Esophagus muscularis mucosa (tissue), 4 donors: ENCODE data around the gene FAM117B. TPM values are rescaled to one million over a fixed set of nuclear protein-coding genes. Genes with fewer than 3 reads are reported as not detected.

ENCODE experiments used
- DNase-seq: peaks from one replicate; pipeline ENCODE4 v3.0.0-alpha.2; 2017; ENCODE audit errors: extremely low spot score
- H3K27ac ChIP-seq, 4 donors: fragments of 200-600 bp; sonication (generic); replicated peaks in 1 of 4; 1 replicate in 3 of 4; 2 replicates in 1 of 4; pipeline ENCODE4 v1.5.1; 2016 to 2019; ENCODE audit warnings: mild to moderate bottlenecking in 1 of 4
- H3K27me3 ChIP-seq, 4 donors: fragments of 200-600 bp; sonication (generic); one replicate each; pipeline versions ENCODE4 v1.5.1 to v1.6.0; 2016 to 2019
- H3K36me3 ChIP-seq, 4 donors: fragments of 200-600 bp; sonication (generic); one replicate each; pipeline ENCODE4 v1.5.1; 2016 to 2019
- H3K4me1 ChIP-seq, 4 donors: fragments of 200-600 bp; sonication (generic); one replicate each; pipeline ENCODE4 v1.5.1; 2016 to 2019
- H3K4me3 ChIP-seq, 4 donors: fragments of 200-600 bp; sonication (generic); 1 replicate in 2 of 4; 2 replicates in 2 of 4; pipeline ENCODE4 v1.5.1; 2016 to 2019; ENCODE audit warnings: mild to moderate bottlenecking in 4 of 4, moderate library complexity in 1 of 4
- H3K9me3 ChIP-seq, 4 donors: fragments of 200-600 bp; sonication (generic); 1 replicate in 3 of 4; 2 replicates in 1 of 4; pipeline ENCODE4 v1.5.1; 2016 to 2019
- EP300 ChIP-seq: sonication (generic); formaldehyde crosslinking; IDR thresholded peaks from one replicate; pipeline ENCODE4 v1.6.1; 2017; ENCODE audit warnings: antibody characterized with exemption
- POLR2A ChIP-seq: fragments of 450-650 bp; IDR thresholded peaks from one replicate; pipeline ENCODE4 v1.6.1; 2017; ENCODE audit warnings: antibody characterized with exemption, moderate library complexity, mild to moderate bottlenecking, low read depth
- POLR2AphosphoS5 ChIP-seq, 2 donors: sonication (generic); formaldehyde crosslinking; IDR thresholded peaks; one replicate each; pipeline ENCODE4 v1.6.1; 2017; ENCODE audit warnings: antibody characterized with exemption in 2 of 2
- WGBS: methylation state at CpG from one replicate; pipeline ENCODE4 v1.1.5; 2018; 5-methylcytosine and 5-hydroxymethylcytosine counted together
- intact Hi-C: fragments of 100-400 bp; cut with DNase I; formaldehyde crosslinking; loops from one replicate; pipeline ENCODE4 v1.15.1; 2023
- total RNA-seq, 4 donors: library from RNA; depleted of rRNA; stranded (reverse); fragments of >200 nt; gene quantifications; one replicate each; pipeline versions ENCODE4 v1.1.0 to v1.2.1, GENCODE V29; 2016
- TF ChIP-seq, protein P1 (sequence below), 3 experiments: fragments of 200-600 bp in 2 of 3; fragments of 450-650 bp in 1 of 3; sonication (generic) in 2 of 3; IDR thresholded peaks; one replicate each; pipeline ENCODE4 v1.5.1; 2017 to 2019; ENCODE audit warnings: antibody characterized with exemption in 3 of 3, mild to moderate bottlenecking in 2 of 3, moderate library complexity in 1 of 3

FAM117B gene
- total RNA-seq, 4 donors from 2014 or later: 2.8 to 5.0 (median 4.2) TPM

DNA sequence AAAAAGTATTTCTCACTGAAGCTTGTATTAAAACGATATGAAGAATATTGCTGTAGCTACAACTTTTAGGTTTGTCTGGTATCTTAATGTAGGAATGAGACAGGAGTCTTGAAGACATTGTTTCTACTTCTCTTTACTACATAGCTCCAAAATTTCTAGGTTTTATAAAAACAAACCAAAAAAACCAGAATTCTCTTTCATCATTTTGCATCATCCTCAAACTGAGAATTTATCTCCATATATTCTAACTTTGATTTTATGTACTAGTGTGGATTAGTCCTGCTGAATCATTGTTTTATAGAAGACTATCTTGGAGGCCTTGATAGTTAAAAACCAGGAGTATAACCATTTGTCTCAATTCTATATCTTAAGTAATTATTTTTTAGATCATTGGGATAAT, 136.6 kb downstream of the FAM117B start:
- Histone ChIP-seq H3K27ac (no peak overlapping the region), H3K4me3 (no peak overlapping the region), H3K36me3 (peaks cover 0 to 25% (median 5%) of the 10 kb centered on the region in 4 donors), H3K4me1 (no peaks in the 10 kb centered on the region), H3K27me3 (no peaks in the 10 kb centered on the region), H3K9me3 (no peaks in the 10 kb centered on the region)
- no peak for DNase-seq
- WGBS: 84% methylated on average over 1 of the region's 1 CpG
- intact Hi-C loops: no loop called here
- no peak for TF ChIP-seq POLR2AphosphoS5 (IDR thresholded peaks at IDR 0.05)
- TF ChIP-seq, protein P1, sequence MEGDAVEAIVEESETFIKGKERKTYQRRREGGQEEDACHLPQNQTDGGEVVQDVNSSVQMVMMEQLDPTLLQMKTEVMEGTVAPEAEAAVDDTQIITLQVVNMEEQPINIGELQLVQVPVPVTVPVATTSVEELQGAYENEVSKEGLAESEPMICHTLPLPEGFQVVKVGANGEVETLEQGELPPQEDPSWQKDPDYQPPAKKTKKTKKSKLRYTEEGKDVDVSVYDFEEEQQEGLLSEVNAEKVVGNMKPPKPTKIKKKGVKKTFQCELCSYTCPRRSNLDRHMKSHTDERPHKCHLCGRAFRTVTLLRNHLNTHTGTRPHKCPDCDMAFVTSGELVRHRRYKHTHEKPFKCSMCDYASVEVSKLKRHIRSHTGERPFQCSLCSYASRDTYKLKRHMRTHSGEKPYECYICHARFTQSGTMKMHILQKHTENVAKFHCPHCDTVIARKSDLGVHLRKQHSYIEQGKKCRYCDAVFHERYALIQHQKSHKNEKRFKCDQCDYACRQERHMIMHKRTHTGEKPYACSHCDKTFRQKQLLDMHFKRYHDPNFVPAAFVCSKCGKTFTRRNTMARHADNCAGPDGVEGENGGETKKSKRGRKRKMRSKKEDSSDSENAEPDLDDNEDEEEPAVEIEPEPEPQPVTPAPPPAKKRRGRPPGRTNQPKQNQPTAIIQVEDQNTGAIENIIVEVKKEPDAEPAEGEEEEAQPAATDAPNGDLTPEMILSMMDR (IDR thresholded peaks at IDR 0.05): no peak
- no peak for TF ChIP-seq EP300
- no peak for TF ChIP-seq POLR2A

DNA sequence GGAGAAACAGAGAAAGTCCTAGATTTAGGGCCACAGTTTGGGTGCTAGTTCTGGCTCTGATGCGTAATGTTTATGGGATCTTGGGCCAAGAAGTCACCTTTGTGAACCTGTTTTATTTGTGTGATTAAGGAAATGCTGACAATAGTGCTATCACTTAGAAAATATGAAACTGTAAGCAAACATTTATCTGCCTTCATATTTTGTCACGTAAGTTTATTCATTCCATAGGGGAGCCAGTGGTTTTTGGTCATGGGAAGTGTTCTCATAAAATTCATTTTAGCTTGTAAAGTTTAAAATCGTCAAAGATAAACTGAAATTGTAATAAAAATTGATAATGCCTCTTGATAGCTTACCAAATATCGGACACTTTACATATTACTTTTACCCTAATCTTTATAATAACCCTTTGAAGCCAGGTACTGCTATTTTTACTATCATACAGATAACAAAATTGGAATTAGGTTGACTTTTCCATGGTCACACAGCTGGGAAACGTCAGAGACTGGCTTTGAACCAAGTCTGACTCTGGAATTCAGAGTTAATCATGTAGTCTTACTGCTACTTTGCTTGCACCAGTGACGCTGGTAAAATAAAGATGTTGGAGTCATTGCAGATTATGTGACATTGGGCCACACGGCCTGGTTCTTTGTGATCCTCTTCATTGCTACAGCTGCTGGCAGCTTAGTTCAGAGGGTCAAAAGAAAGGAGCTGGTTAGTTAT, 137.1 kb downstream of the FAM117B start:
- TF ChIP-seq POLR2AphosphoS5 (IDR thresholded peaks at IDR 0.05) (no peak), EP300 (no peak), POLR2A (no peak)
- TF ChIP-seq, protein P1 (IDR thresholded peaks at IDR 0.05): no peak
- intact Hi-C loops: no loop called here
- Histone ChIP-seq H3K4me3 (no peak overlapping the region), H3K36me3 (peaks cover 0 to 25% (median 5%) of the 10 kb centered on the region in 4 donors), H3K4me1 (no peaks in the 10 kb centered on the region), H3K9me3 (no peaks in the 10 kb centered on the region), H3K27me3 (no peaks in the 10 kb centered on the region), H3K27ac (no peak overlapping the region)
- no peak for DNase-seq
- 73% methylated on average over 7 of the region's 7 CpGs for WGBS

DNA sequence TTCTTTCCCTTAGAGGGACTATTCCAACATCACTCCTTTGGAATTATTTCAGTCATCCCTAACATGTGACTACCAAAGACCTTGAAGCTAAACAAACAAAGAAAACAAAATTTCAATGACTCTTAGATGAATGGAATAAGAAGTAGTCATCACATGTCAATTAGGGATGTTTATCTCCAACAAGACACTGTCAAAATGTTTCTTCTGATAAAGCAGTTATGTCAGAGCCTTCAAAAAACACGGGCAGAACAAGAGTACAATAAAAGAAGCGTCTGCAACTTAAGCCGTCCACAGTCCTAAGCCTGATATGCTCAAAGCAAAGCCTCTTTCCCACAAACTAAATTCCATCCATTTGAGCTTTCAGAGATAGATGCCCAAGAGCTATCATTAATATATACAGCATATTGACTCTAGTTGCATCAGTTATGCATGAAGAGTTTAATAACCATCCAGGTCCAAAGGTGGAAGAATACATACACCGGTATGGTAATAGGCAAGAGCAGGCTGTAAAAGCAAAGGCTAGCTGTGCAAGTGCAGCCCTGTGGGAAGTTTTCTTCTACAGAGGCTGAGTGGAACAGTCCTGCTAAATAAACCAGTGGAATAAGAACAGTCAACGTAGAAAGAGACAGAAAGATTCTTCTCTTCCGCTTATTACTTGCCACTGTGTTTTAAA, 138.7 kb downstream of the FAM117B start:
- Histone ChIP-seq H3K4me1 (no peaks in the 10 kb centered on the region), H3K27me3 (no peaks in the 10 kb centered on the region), H3K9me3 (no peaks in the 10 kb centered on the region), H3K36me3 (peaks cover 0 to 36% (median 5%) of the 10 kb centered on the region in 4 donors), H3K27ac (no peak overlapping the region), H3K4me3 (no peak overlapping the region)
- TF ChIP-seq EP300: no peak
- TF ChIP-seq POLR2AphosphoS5 (IDR thresholded peaks at IDR 0.05): no peak
- TF ChIP-seq, protein P1 (IDR thresholded peaks at IDR 0.05): no peak
- TF ChIP-seq POLR2A: no peak
- intact Hi-C loops: no loop called here
- DNase-seq: no peak
- WGBS: 96% methylated on average over 6 of the region's 6 CpGs

DNA sequence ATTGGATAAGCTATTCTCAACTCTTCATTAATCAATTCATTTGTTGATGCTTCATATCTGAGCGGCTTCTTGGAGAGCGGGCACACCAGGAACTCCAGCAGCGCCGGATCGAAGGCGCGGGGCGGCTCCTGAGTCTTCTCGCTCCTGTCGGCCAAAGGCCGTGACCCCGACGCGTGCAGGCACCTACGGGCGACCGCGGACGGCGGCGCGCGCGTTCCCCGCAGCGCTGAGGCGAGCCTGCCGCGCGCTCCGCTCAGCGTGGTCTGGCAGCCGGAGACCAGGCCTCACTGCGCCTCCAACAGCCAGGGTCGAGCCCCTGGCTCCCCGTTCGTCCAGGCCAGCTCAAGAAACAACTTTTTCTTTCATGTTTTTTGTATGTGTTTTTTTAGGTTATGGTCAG, 139.3 kb downstream of the FAM117B start:
- H3K36me3 ChIP-seq: peaks cover 0 to 43% (median 5%) of the 10 kb centered on the region in 4 donors
- intact Hi-C loops: no loop called here
- no peaks in the 10 kb centered on the region for H3K4me1 ChIP-seq
- no peaks in the 10 kb centered on the region for H3K9me3 ChIP-seq
- WGBS: 97% methylated on average over 18 of the region's 37 CpGs
- TF ChIP-seq EP300: no peak
- TF ChIP-seq POLR2A: no peak
- TF ChIP-seq POLR2AphosphoS5 (IDR thresholded peaks at IDR 0.05): no peak
- TF ChIP-seq, protein P1 (IDR thresholded peaks at IDR 0.05): no peak
- no peak overlapping the region for H3K4me3 ChIP-seq
- no peak for DNase-seq
- H3K27ac ChIP-seq: no peak overlapping the region
- no peaks in the 10 kb centered on the region for H3K27me3 ChIP-seq
